GM12891 (cell line): ENCODE results near the gene TSHZ3.

Source experiments
- PAX5 ChIP-seq: IDR thresholded peaks from 2 replicates; pipeline ENCODE4 v1.6.1; 2011; ENCODE audit warnings: low read length, moderate library complexity, mild to moderate bottlenecking; ENCODE audit not compliant: insufficient read depth, severe bottlenecking
- POLR2A ChIP-seq: IDR thresholded peaks from 2 replicates; pipeline ENCODE4 v1.6.1; 2011; ENCODE audit warnings: low read depth, low read length, control low read depth
- POLR2AphosphoS5 ChIP-seq: IDR thresholded peaks from 2 replicates; pipeline ENCODE4 v1.6.1; 2011; ENCODE audit warnings: low read depth, low read length, control low read depth
- SPI1 ChIP-seq: IDR thresholded peaks from 2 replicates; pipeline ENCODE4 v1.6.1; 2011; ENCODE audit warnings: low read depth, low read length, control low read depth
- TAF1 ChIP-seq: IDR thresholded peaks from 2 replicates; pipeline ENCODE4 v1.6.1; 2011; ENCODE audit warnings: low read depth, low read length, control low read depth

- TF ChIP-seq POLR2AphosphoS5 (no peak), POLR2A (no peak), TAF1 (no peak), SPI1 (no peak), PAX5 (no peak)
Observed at GRCh38 chr19:31364963-31365362, 15.7 kb upstream of the TSHZ3 start.
